Thymus (tissue), 11 donors: ENCODE data around the gene MYO1D. TPM values are rescaled to one million over a fixed set of nuclear protein-coding genes. Genes with fewer than 3 reads are reported as not detected.
"Not testable (repeated sequence)": the region's sequence is repeated elsewhere in the genome, so short reads cannot be mapped to it uniquely, and the experiment has no call there.

Experiments
- DNase-seq, 9 donors: peaks; one replicate each; pipeline ENCODE4 v3.0.0-alpha.2; 2013; ENCODE audit warnings: low spot score in 9 of 9, low read depth in 6 of 9, missing footprints in 1 of 9
- H3K27ac ChIP-seq, 2 donors: one replicate each; pipeline ENCODE4 v1.5.1; 2013; ENCODE audit warnings: control low read depth in 1 of 2, low read depth in 1 of 2, low read length in 1 of 2, mild to moderate bottlenecking in 1 of 2, moderate library complexity in 1 of 2
- H3K27me3 ChIP-seq, 2 donors: one replicate each; pipeline ENCODE4 v1.5.1; 2013; ENCODE audit warnings: low read length in 1 of 2; ENCODE audit not compliant: control insufficient read depth in 2 of 2, insufficient read depth in 1 of 2
- H3K36me3 ChIP-seq, 2 donors: one replicate each; pipeline ENCODE4 v1.5.1; 2013; ENCODE audit warnings: low read length in 1 of 2, mild to moderate bottlenecking in 1 of 2, moderate library complexity in 1 of 2; ENCODE audit not compliant: control insufficient read depth in 2 of 2, insufficient read depth in 2 of 2
- H3K4me1 ChIP-seq, 2 donors: one replicate each; pipeline ENCODE4 v1.5.1; 2013; ENCODE audit warnings: low read length in 2 of 2; ENCODE audit not compliant: control insufficient read depth in 2 of 2, insufficient read depth in 2 of 2
- H3K4me3 ChIP-seq, 2 donors: one replicate each; pipeline ENCODE4 v1.5.1; 2013; ENCODE audit warnings: low read length in 2 of 2, control low read depth in 1 of 2, mild to moderate bottlenecking in 1 of 2
- H3K9me3 ChIP-seq, 2 donors: one replicate each; pipeline ENCODE4 v1.5.1; 2013; ENCODE audit warnings: low read length in 1 of 2, mild to moderate bottlenecking in 1 of 2; ENCODE audit not compliant: control insufficient read depth in 2 of 2, insufficient read depth in 1 of 2
- WGBS: extraction: QIAGEN DNeasy Blood & Tissue Kit; methylation state at CpG from one replicate; pipeline ENCODE4 v1.1.7; 2013; 5-methylcytosine and 5-hydroxymethylcytosine counted together
- polyA plus RNA-seq: library from polyadenylated mRNA; stranded (reverse); fragments of 200-250 nt; gene quantifications from one replicate; pipeline ENCODE4 v1.2.3, GENCODE V29; 2013
- total RNA-seq: library from RNA; stranded (reverse); fragments of 120-200 nt; gene quantifications from one replicate; pipeline ENCODE4 v1.2.4, GENCODE V29; 2013
- donor health status: healthy.

The MYO1D gene
- total and polyA plus RNA-seq, 2 donors, result 5.7 to 12.4 TPM

- DNase-seq, result no peak
- Histone ChIP-seq H3K4me3 (no peak overlapping the region), H3K36me3 (no peaks in the 10 kb centered on the region), H3K27me3 (peaks cover 0 to 11% of the 10 kb centered on the region in 2 donors), H3K27ac (no peak overlapping the region), H3K4me1 (peaks cover 9 to 11% of the 10 kb centered on the region in 2 donors), H3K9me3 (no peaks in the 10 kb centered on the region)
- 99% methylated on average over 4 of the region's 4 CpGs for WGBS
Measured at GRCh38 chr17:32527146-32527545, 349.8 kb downstream of the MYO1D start.

DNA sequence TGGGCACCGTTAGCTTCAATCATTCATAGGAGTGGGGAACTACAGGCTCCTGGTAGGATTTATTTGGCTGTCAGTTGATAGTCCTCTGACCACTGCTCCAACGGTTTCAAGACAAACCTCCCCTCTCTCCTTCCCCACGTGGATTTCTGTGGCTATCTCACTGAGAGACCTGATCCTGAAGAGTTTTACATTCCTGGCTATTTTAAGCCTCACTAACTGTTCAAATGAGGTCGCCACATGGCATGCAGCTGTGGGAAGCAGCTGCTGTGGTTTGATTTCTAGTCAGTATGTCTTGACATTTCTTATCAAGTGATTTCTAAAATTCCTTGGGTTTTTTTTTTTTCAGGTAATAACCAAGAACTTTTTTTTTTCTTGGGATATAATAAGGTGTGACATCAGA, 351.8 kb downstream of the MYO1D start:
- H3K27ac ChIP-seq, result no peak overlapping the region
- 8% methylated on average over 4 of the region's 4 CpGs for WGBS
- peaks cover 0 to 17% of the 10 kb centered on the region in 2 donors for H3K27me3 ChIP-seq

GRCh38 chr17:32524553-32524880, 352.4 kb downstream of the MYO1D start:
- H3K27ac ChIP-seq, DNase-seq, H3K9me3 ChIP-seq, H3K36me3 ChIP-seq, H3K4me3 ChIP-seq: not testable (repeated sequence)
- H3K27me3 ChIP-seq, result peaks cover 0 to 20% of the 10 kb centered on the region in 2 donors
- 97% methylated on average over 6 of the region's 6 CpGs for WGBS
- H3K4me1 ChIP-seq, result peaks cover 20 to 23% of the 10 kb centered on the region in 2 donors

More for the DNA sequence above, 351.8 kb downstream of the MYO1D start:
- Histone ChIP-seq H3K4me3 (no peak overlapping the region), H3K4me1 (peaks cover 16 to 17% of the 10 kb centered on the region in 2 donors), H3K9me3 (no peaks in the 10 kb centered on the region), H3K36me3 (no peaks in the 10 kb centered on the region)
- DNase-seq, result peak in 1 of 9 donors; percentile 57

- H3K9me3 ChIP-seq, result no peaks in the 10 kb centered on the region
- H3K27me3 ChIP-seq, result peaks cover 0 to 22% of the 10 kb centered on the region in 2 donors
- peaks cover 24 to 25% of the 10 kb centered on the region in 2 donors for H3K4me1 ChIP-seq
- H3K27ac ChIP-seq, result no peak overlapping the region
- no peak for DNase-seq
- H3K4me3 ChIP-seq, result no peak overlapping the region
- no peaks in the 10 kb centered on the region for H3K36me3 ChIP-seq
- WGBS, result 93% methylated on average over 12 of the region's 12 CpGs
Measured at GRCh38 chr17:32523827-32524552, 352.9 kb downstream of the MYO1D start.

GRCh38 chr17:32523017-32523680, 353.8 kb downstream of the MYO1D start:
- peaks cover 0 to 30% of the 10 kb centered on the region in 2 donors for H3K27me3 ChIP-seq
- no peak overlapping the region for H3K27ac ChIP-seq
- peaks cover 30 to 33% of the 10 kb centered on the region in 2 donors for H3K4me1 ChIP-seq
- 93% methylated on average over 11 of the region's 11 CpGs for WGBS
- no peaks in the 10 kb centered on the region for H3K36me3 ChIP-seq
- DNase-seq, result no peak
- no peak overlapping the region for H3K4me3 ChIP-seq
- H3K9me3 ChIP-seq, result no peaks in the 10 kb centered on the region

DNA sequence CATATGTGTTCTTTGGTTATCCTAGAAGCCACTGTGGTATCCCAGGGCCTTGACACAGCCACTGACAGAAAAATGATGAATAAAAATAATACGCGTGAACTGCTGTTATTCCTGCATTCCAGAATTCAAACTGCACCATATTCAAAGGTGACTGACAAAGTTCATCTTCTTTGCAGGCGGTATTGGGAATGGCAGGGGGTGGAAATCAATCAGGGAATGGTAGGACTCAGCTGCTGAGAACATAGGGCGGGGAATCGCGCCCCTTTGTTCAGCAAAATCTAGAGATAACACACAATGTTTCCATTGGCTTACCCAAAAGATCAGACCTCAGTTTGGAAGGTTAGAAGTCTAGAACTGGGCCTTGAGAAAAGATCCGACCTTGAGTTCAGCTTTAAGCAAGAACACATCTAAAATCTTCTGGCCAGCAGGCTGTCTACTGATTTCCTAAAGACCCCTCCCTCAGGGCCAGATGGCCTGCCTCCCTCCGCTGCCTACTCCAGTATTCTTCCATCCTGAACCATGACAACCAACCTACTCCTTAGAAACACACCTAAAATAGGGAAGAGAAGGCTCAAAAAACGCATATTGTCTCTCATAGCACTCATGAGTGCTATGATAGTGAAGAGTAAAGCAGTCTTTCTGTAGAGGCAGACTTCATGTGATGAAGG, 356.1 kb downstream of the MYO1D start:
- no peaks in the 10 kb centered on the region for H3K36me3 ChIP-seq
- no peaks in the 10 kb centered on the region for H3K9me3 ChIP-seq
- H3K27me3 ChIP-seq, result peaks cover 0 to 32% of the 10 kb centered on the region in 2 donors
- H3K27ac ChIP-seq, result peak overlapping the region in 1 of 2 donors; percentile 37
- peaks cover 52 to 56% of the 10 kb centered on the region in 2 donors for H3K4me1 ChIP-seq
- DNase-seq, result no peak
- no peak overlapping the region for H3K4me3 ChIP-seq
- 98% methylated on average over 9 of the region's 9 CpGs for WGBS

GRCh38 chr17:32520104-32520701, 356.7 kb downstream of the MYO1D start:
- Histone ChIP-seq H3K4me1 (peaks cover 50 to 63% of the 10 kb centered on the region in 2 donors), H3K4me3 (peak overlapping the region in 1 of 2 donors; percentile 58), H3K9me3 (no peaks in the 10 kb centered on the region), H3K27me3 (peaks cover 0 to 29% of the 10 kb centered on the region in 2 donors), H3K27ac (peak overlapping the region; percentile 73 to 87), H3K36me3 (no peaks in the 10 kb centered on the region)
- WGBS, result 39% methylated on average over 17 of the region's 17 CpGs
- DNase-seq, result peak in 1 of 9 donors; percentile 78

- peak in 4 of 9 donors; percentile 38 to 73 (median 47) for DNase-seq
- 1% methylated on average over 61 of the region's 61 CpGs for WGBS
Measured at GRCh38 chr17:32519228-32520103, 357.5 kb downstream of the MYO1D start.

More at GRCh38 chr17:32519228-32520103, 357.5 kb downstream of the MYO1D start:
- no peaks in the 10 kb centered on the region for H3K9me3 ChIP-seq
- no peaks in the 10 kb centered on the region for H3K36me3 ChIP-seq
- H3K27me3 ChIP-seq, result peaks cover 0 to 29% of the 10 kb centered on the region in 2 donors
- peak overlapping the region; percentile 73 to 87 for H3K27ac ChIP-seq
- peak overlapping the region; percentile 34 to 58 for H3K4me3 ChIP-seq
- peaks cover 55 to 64% of the 10 kb centered on the region in 2 donors for H3K4me1 ChIP-seq
